GM21576 (cell line): ENCODE measurements around the gene PKD1.
"Not testable (repeated sequence)": the region's sequence is repeated elsewhere in the genome, so short reads cannot be mapped to it uniquely, and the experiment has no call there.

Experiments used
- ATAC-seq: cut with Tn5 transposase; IDR thresholded peaks from one replicate; pipeline ENCODE4 v1.9.1; 2021; ENCODE audit warnings: mild to moderate bottlenecking, moderate library complexity; ENCODE audit not compliant: unreplicated experiment

PKD1 gene

GRCh38 chr16:2126161-2126743 is 9.4 kb downstream of the PKD1 start:
- not testable (repeated sequence) for ATAC-seq

- ATAC-seq: not testable (repeated sequence)
Observed at GRCh38 chr16:2125609-2126008, 10.1 kb downstream of the PKD1 start.

- ATAC-seq: not testable (repeated sequence)
Observed at GRCh38 chr16:2124694-2125444, 10.8 kb downstream of the PKD1 start.

GRCh38 chr16:2124377-2124693 is 11.4 kb downstream of the PKD1 start:
- not testable (repeated sequence) for ATAC-seq

- ATAC-seq: not testable (repeated sequence)
Observed at GRCh38 chr16:2123706-2124376, 11.9 kb downstream of the PKD1 start.

GRCh38 chr16:2122934-2123683 is 12.6 kb downstream of the PKD1 start:
- ATAC-seq: not testable (repeated sequence)

GRCh38 chr16:2122429-2122828 is 13.3 kb downstream of the PKD1 start:
- ATAC-seq: no peak

GRCh38 chr16:2121853-2122252 is 13.8 kb downstream of the PKD1 start:
- ATAC-seq: no peak

- ATAC-seq: not testable (repeated sequence)
Observed at GRCh38 chr16:2121325-2121724, 14.4 kb downstream of the PKD1 start.

GRCh38 chr16:2117960-2118722 is 17.6 kb downstream of the PKD1 start:
- ATAC-seq: not testable (repeated sequence)

GRCh38 chr16:2117341-2117740 is 18.4 kb downstream of the PKD1 start:
- not testable (repeated sequence) for ATAC-seq

GRCh38 chr16:2116428-2116827 is 19.3 kb downstream of the PKD1 start:
- ATAC-seq: not testable (repeated sequence)

GRCh38 chr16:2115591-2115973 is 20.1 kb downstream of the PKD1 start:
- no peak for ATAC-seq

- ATAC-seq: not testable (repeated sequence)
Observed at GRCh38 chr16:2114885-2115590, 20.7 kb downstream of the PKD1 start.

- ATAC-seq: not testable (repeated sequence)
Observed at GRCh38 chr16:2114225-2114624, 21.5 kb downstream of the PKD1 start.

- ATAC-seq: not testable (repeated sequence)
Observed at GRCh38 chr16:2112539-2113106, 23.1 kb downstream of the PKD1 start.

GRCh38 chr16:2111412-2112335 is 24.0 kb downstream of the PKD1 start:
- not testable (repeated sequence) for ATAC-seq

GRCh38 chr16:2111009-2111353 is 24.7 kb downstream of the PKD1 start:
- not testable (repeated sequence) for ATAC-seq
